Measurements from ENCODE around the gene SLC1A7.

GRCh38 chr1:53065391-53065790 is 77.0 kb downstream of the SLC1A7 start:
- TF ChIP-seq CTCF (IDR thresholded peaks at IDR 0.05) (no peak), POLR2A (IDR thresholded peaks at IDR 0.05) (no peak)
